ENCODE results near the gene A3GALT2.
"Not testable (repeated sequence)": the region's sequence is repeated elsewhere in the genome, so short reads cannot be mapped to it uniquely, and the experiment has no call there.

- TF ChIP-seq ATF2, NFXL1 (CRISPR knock-in tag; IDR thresholded peaks at IDR 0.05): not testable (repeated sequence)
Observed at GRCh38 chr1:33309351-33309750, 11.5 kb downstream of the A3GALT2 start.
